H9 (cell line): ENCODE measurements around the gene DISP3. TPM values are rescaled to one million over a fixed set of nuclear protein-coding genes. Genes with fewer than 3 reads are reported as not detected.

ENCODE experiments used
- DNase-seq: peaks from one replicate; pipeline ENCODE4 v3.0.0-alpha.2; 2017
- H2AFZ ChIP-seq: one replicate; pipeline ENCODE4 v1.6.1; 2013; ENCODE audit warnings: mild to moderate bottlenecking, low read length, control low read depth, moderate library complexity
- H2AK5ac ChIP-seq: 2 replicates; pipeline ENCODE4 v1.6.1; 2013; ENCODE audit warnings: low read length, control low read depth, mixed read lengths; ENCODE audit not compliant: insufficient read length
- H2BK120ac ChIP-seq: one replicate; pipeline ENCODE4 v1.6.1; 2013; ENCODE audit warnings: low read depth, mild to moderate bottlenecking, low read length, control low read depth, inconsistent platforms; ENCODE audit not compliant: poor library complexity, severe bottlenecking
- H2BK12ac ChIP-seq: 2 replicates; pipeline ENCODE4 v1.6.1; 2013; ENCODE audit warnings: low read length, control low read depth, mixed read lengths, low read depth; ENCODE audit not compliant: insufficient read length
- H2BK15ac ChIP-seq: 2 replicates; pipeline ENCODE4 v1.6.1; 2013; ENCODE audit warnings: low read depth, low read length, control low read depth
- H2BK20ac ChIP-seq: one replicate; pipeline ENCODE4 v1.6.1; 2013; ENCODE audit warnings: low read depth, mild to moderate bottlenecking, low read length, control low read depth, inconsistent platforms; ENCODE audit not compliant: poor library complexity, severe bottlenecking
- H2BK5ac ChIP-seq: 2 replicates; pipeline ENCODE4 v1.6.1; 2013; ENCODE audit warnings: low read length, control low read depth, mixed read lengths; ENCODE audit not compliant: insufficient read length
- H3K14ac ChIP-seq: 2 replicates; pipeline ENCODE4 v1.6.1; 2013; ENCODE audit warnings: low read length, control low read depth; ENCODE audit not compliant: insufficient read depth
- H3K18ac ChIP-seq: 2 replicates; pipeline ENCODE4 v1.6.1; 2013; ENCODE audit warnings: low read depth, mild to moderate bottlenecking, mixed read lengths, low read length, control low read depth; ENCODE audit not compliant: insufficient read length
- H3K23ac ChIP-seq: 2 replicates; pipeline ENCODE4 v1.6.1; 2013; ENCODE audit warnings: low read length, control low read depth, mixed read lengths, low read depth; ENCODE audit not compliant: insufficient read length
- H3K23me2 ChIP-seq: 2 replicates; pipeline ENCODE4 v1.6.1; 2013; ENCODE audit warnings: low read depth, mild to moderate bottlenecking, mixed read lengths, low read length, control low read depth; ENCODE audit not compliant: insufficient read length, poor library complexity, severe bottlenecking
- H3K27ac ChIP-seq: 2 replicates; pipeline ENCODE4 v1.5.1; 2013; ENCODE audit warnings: low read length, control low read depth, mixed read lengths, low read depth; ENCODE audit not compliant: insufficient read length
- H3K27me3 ChIP-seq: 2 replicates; pipeline ENCODE4 v1.6.1; 2013; ENCODE audit warnings: low read length, control low read depth, inconsistent platforms; ENCODE audit not compliant: insufficient read depth
- H3K4ac ChIP-seq: 2 replicates; pipeline ENCODE4 v1.6.1; 2013; ENCODE audit warnings: low read depth, mild to moderate bottlenecking, control low read depth, inconsistent platforms, low read length, moderate library complexity
- H3K4me1 ChIP-seq: 2 replicates; pipeline ENCODE4 v1.6.1; 2013; ENCODE audit warnings: low read length, control low read depth, inconsistent platforms; ENCODE audit not compliant: insufficient read depth
- H3K4me2 ChIP-seq: 2 replicates; pipeline ENCODE4 v1.6.1; 2013; ENCODE audit warnings: low read length, control low read depth, mixed read lengths; ENCODE audit not compliant: insufficient read length, insufficient read depth
- H3K56ac ChIP-seq: 2 replicates; pipeline ENCODE4 v1.6.1; 2013; ENCODE audit warnings: low read depth, mild to moderate bottlenecking, mixed read lengths, low read length, control low read depth; ENCODE audit not compliant: insufficient read length
- H3K79me1 ChIP-seq: 2 replicates; pipeline ENCODE4 v1.6.1; 2013; ENCODE audit warnings: low read depth, mild to moderate bottlenecking, moderate library complexity, low read length, control low read depth, inconsistent platforms; ENCODE audit not compliant: insufficient read depth, poor library complexity, severe bottlenecking
- H3K79me2 ChIP-seq: 2 replicates; pipeline ENCODE4 v1.6.1; 2013; ENCODE audit warnings: low read length, control low read depth, inconsistent platforms; ENCODE audit not compliant: insufficient read depth
- H3K9ac ChIP-seq: 2 replicates; pipeline ENCODE4 v1.6.1; 2013; ENCODE audit warnings: low read length, control low read depth, mixed read lengths; ENCODE audit not compliant: insufficient read length; ENCODE audit errors: extremely low read depth
- H3K9me3 ChIP-seq: one replicate; pipeline ENCODE4 v1.6.1; 2013; ENCODE audit warnings: low read depth, low read length, inconsistent platforms; ENCODE audit not compliant: control insufficient read depth
- H3T11ph ChIP-seq: one replicate; pipeline ENCODE4 v1.6.1; 2013; ENCODE audit warnings: mild to moderate bottlenecking, low read length, control low read depth, inconsistent platforms
- H4K20me1 ChIP-seq: one replicate; pipeline ENCODE4 v1.6.1; 2013; ENCODE audit not compliant: control insufficient read depth, insufficient read length, insufficient read depth
- H4K5ac ChIP-seq: 2 replicates; pipeline ENCODE4 v1.6.1; 2013; ENCODE audit warnings: low read depth, mild to moderate bottlenecking, mixed read lengths, low read length, control low read depth; ENCODE audit not compliant: insufficient read length
- H4K8ac ChIP-seq: replicated peaks from 2 replicates; pipeline ENCODE4 v1.6.1; 2013; ENCODE audit warnings: low read length, control low read depth, mixed read lengths, low read depth; ENCODE audit not compliant: insufficient read length
- H4K91ac ChIP-seq: 2 replicates; pipeline ENCODE4 v1.6.1; 2013; ENCODE audit warnings: low read depth, mild to moderate bottlenecking, moderate library complexity, mixed read lengths, low read length, control low read depth; ENCODE audit not compliant: insufficient read length
- H3K27ac Mint-ChIP-seq, 3 experiments: 2 replicates in 2 of 3; 3 replicates in 1 of 3; pipeline ENCODE4 v1.8.0; 2020 to 2021; ENCODE audit warnings: mixed read lengths in 3 of 3, mild to moderate bottlenecking in 1 of 3, moderate library complexity in 1 of 3
- H3K27me3 Mint-ChIP-seq: 2 replicates; pipeline ENCODE4 v1.8.0; 2021; ENCODE audit warnings: low read depth, mild to moderate bottlenecking, moderate library complexity, mixed read lengths
- H3K36me3 Mint-ChIP-seq, 3 experiments: 2 replicates in 2 of 3; 3 replicates in 1 of 3; pipeline ENCODE4 v1.8.0; 2020 to 2021; ENCODE audit warnings: low read depth in 3 of 3, mixed read lengths in 3 of 3; ENCODE audit not compliant: insufficient read depth in 1 of 3
- H3K4me1 Mint-ChIP-seq, 2 experiments: 2 replicates each; pipeline ENCODE4 v1.8.0; 2020; ENCODE audit warnings: mixed read lengths in 2 of 2
- H3K4me3 Mint-ChIP-seq, 2 experiments: 2 replicates in 1 of 2; 3 replicates in 1 of 2; pipeline ENCODE4 v1.8.0; 2020 to 2021; ENCODE audit warnings: mild to moderate bottlenecking in 2 of 2, mixed read lengths in 2 of 2, moderate library complexity in 1 of 2
- H3K9me3 Mint-ChIP-seq, 2 experiments: 2 replicates in 1 of 2; 3 replicates in 1 of 2; pipeline ENCODE4 v1.8.0; 2020; ENCODE audit warnings: mild to moderate bottlenecking in 2 of 2, mixed read lengths in 2 of 2, moderate library complexity in 1 of 2
- WGBS: extraction: QIAGEN DNeasy Blood & Tissue Kit; methylation state at CpG from one replicate; pipeline ENCODE4 v1.1.7; 2013; ENCODE audit warnings: missing lambda C conversion rate, low lambda C conversion rate, mixed read lengths; ENCODE audit not compliant: insufficient read length; ENCODE audit errors: extremely low coverage; 5-methylcytosine and 5-hydroxymethylcytosine counted together
- total RNA-seq: library from RNA; stranded (reverse); gene quantifications from 2 replicates; pipeline ENCODE4 v1.2.1, GENCODE V29; 2021
- TF ChIP-seq, protein P1 (sequence below): fragments of 200-600 bp; sonication (generic); conservative IDR thresholded peaks from 3 replicates; pipeline ENCODE4 v1.8.0; 2021; ENCODE audit warnings: antibody characterized with exemption, mild to moderate bottlenecking

DISP3 gene
- total RNA-seq, 1 experiment from 2014 or later, result 3.5 TPM

- no peak for DNase-seq
- Mint-ChIP-seq H3K36me3 (no peaks in the 10 kb centered on the region; a peak in 1 of 7 replicates), H3K9me3 (no peaks in the 10 kb centered on the region), H3K27ac (no peak overlapping the region), H3K4me3 (no peak overlapping the region), H3K27me3 (peaks cover 3% of the 10 kb centered on the region), H3K4me1 (peaks cover 16% of the 10 kb centered on the region in 2 experiments)
- no peak overlapping the region for H2BK5ac ChIP-seq
- H2BK12ac ChIP-seq, result no peak overlapping the region
- H3K4me1 ChIP-seq, result no peaks in the 10 kb centered on the region; the same call in 1 of the 2 replicates
- no peak overlapping the region for H4K5ac ChIP-seq
- no peaks in the 10 kb centered on the region for H3K79me1 ChIP-seq
- no peaks in the 10 kb centered on the region for H3K27me3 ChIP-seq
- H3K23me2 ChIP-seq, result no peaks in the 10 kb centered on the region
- no peaks in the 10 kb centered on the region for H3K9me3 ChIP-seq
- no peak overlapping the region for H4K8ac ChIP-seq
- no peak overlapping the region for H2AFZ ChIP-seq
- H2BK15ac ChIP-seq, result no peak overlapping the region
- no peak overlapping the region for H3K27ac ChIP-seq
- no peaks in the 10 kb centered on the region for H4K20me1 ChIP-seq
- no peak overlapping the region for H2BK20ac ChIP-seq
- no peak overlapping the region for H3K56ac ChIP-seq
- no peak overlapping the region for H3K18ac ChIP-seq
- H3K14ac ChIP-seq, result no peak overlapping the region
- TF ChIP-seq, protein P1, sequence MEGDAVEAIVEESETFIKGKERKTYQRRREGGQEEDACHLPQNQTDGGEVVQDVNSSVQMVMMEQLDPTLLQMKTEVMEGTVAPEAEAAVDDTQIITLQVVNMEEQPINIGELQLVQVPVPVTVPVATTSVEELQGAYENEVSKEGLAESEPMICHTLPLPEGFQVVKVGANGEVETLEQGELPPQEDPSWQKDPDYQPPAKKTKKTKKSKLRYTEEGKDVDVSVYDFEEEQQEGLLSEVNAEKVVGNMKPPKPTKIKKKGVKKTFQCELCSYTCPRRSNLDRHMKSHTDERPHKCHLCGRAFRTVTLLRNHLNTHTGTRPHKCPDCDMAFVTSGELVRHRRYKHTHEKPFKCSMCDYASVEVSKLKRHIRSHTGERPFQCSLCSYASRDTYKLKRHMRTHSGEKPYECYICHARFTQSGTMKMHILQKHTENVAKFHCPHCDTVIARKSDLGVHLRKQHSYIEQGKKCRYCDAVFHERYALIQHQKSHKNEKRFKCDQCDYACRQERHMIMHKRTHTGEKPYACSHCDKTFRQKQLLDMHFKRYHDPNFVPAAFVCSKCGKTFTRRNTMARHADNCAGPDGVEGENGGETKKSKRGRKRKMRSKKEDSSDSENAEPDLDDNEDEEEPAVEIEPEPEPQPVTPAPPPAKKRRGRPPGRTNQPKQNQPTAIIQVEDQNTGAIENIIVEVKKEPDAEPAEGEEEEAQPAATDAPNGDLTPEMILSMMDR, result no peak
- H3K23ac ChIP-seq, result no peak overlapping the region
- H2AK5ac ChIP-seq, result no peak overlapping the region
- no peak overlapping the region for H3K4me2 ChIP-seq
- H4K91ac ChIP-seq, result no peak overlapping the region
- no peak overlapping the region for H3K9ac ChIP-seq
- no peaks in the 10 kb centered on the region for H3K79me2 ChIP-seq
- H3K4ac ChIP-seq, result no peak overlapping the region
- H3T11ph ChIP-seq, result no peak overlapping the region
- WGBS, result no CpG with 5 or more reads among the region's 26 CpGs
- no peak overlapping the region for H2BK120ac ChIP-seq
These were observed 57.8 kb downstream of the DISP3 start for GRCh38 chr1:11536573-11537379.
